HG02571 (cell line): ENCODE results near the gene SMIM5.

Source experiments
- ATAC-seq: cut with Tn5 transposase; IDR thresholded peaks from one replicate; pipeline ENCODE4 v1.9.1; 2021; ENCODE audit warnings: mild to moderate bottlenecking, moderate library complexity; ENCODE audit not compliant: unreplicated experiment

SMIM5 gene

GRCh38 chr17:75602644-75603043, 30.6 kb upstream of the SMIM5 start:
- ATAC-seq: no peak

GRCh38 chr17:75603123-75603522, 30.1 kb upstream of the SMIM5 start:
- no peak for ATAC-seq

- ATAC-seq: no peak
Observed at GRCh38 chr17:75604034-75604695, 29.1 kb upstream of the SMIM5 start.

- ATAC-seq: no peak
Observed at GRCh38 chr17:75605790-75606189, 27.4 kb upstream of the SMIM5 start.

GRCh38 chr17:75607086-75607485, 26.1 kb upstream of the SMIM5 start:
- ATAC-seq: no peak

- ATAC-seq: no peak
Observed at GRCh38 chr17:75610103-75610984, 22.9 kb upstream of the SMIM5 start.

GRCh38 chr17:75611851-75612429, 21.3 kb upstream of the SMIM5 start:
- ATAC-seq: no peak

- no peak for ATAC-seq
Observed at GRCh38 chr17:75612906-75613626, 20.2 kb upstream of the SMIM5 start.

GRCh38 chr17:75614006-75614405, 19.2 kb upstream of the SMIM5 start:
- no peak for ATAC-seq

GRCh38 chr17:75614556-75615270, 18.5 kb upstream of the SMIM5 start:
- no peak for ATAC-seq

- no peak for ATAC-seq
Observed at GRCh38 chr17:75615301-75615700, 17.9 kb upstream of the SMIM5 start.

- ATAC-seq: no peak
Observed at GRCh38 chr17:75616521-75617122, 16.6 kb upstream of the SMIM5 start.

- ATAC-seq: no peak
Observed at GRCh38 chr17:75617218-75617617, 16.0 kb upstream of the SMIM5 start.

- ATAC-seq: no peak
Observed at GRCh38 chr17:75617675-75618074, 15.6 kb upstream of the SMIM5 start.

GRCh38 chr17:75619506-75620431, 13.5 kb upstream of the SMIM5 start:
- ATAC-seq: no peak

- no peak for ATAC-seq
Observed at GRCh38 chr17:75621489-75621888, 11.7 kb upstream of the SMIM5 start.

GRCh38 chr17:75622076-75622475, 11.2 kb upstream of the SMIM5 start:
- ATAC-seq: no peak

GRCh38 chr17:75622771-75623273, 10.4 kb upstream of the SMIM5 start:
- ATAC-seq: no peak

GRCh38 chr17:75623386-75623785, 9.8 kb upstream of the SMIM5 start:
- ATAC-seq: no peak
